Fibroblast of mammary gland (primary cell): Measurements from ENCODE around the gene PIP4K2A.

Source experiments
- DNase-seq: peaks from one replicate; pipeline ENCODE4 v3.0.0-alpha.2; 2010; ENCODE audit warnings: low read depth
- H3K4me3 ChIP-seq: 2 replicates; pipeline ENCODE4 v1.5.1; 2011; ENCODE audit warnings: low read depth, mild to moderate bottlenecking, low read length, moderate library complexity; ENCODE audit not compliant: control insufficient read depth
- CTCF ChIP-seq: conservative IDR thresholded peaks from 2 replicates; pipeline ENCODE4 v1.5.1; 2011; ENCODE audit warnings: low read depth, low read length, inconsistent platforms; ENCODE audit not compliant: control insufficient read depth, insufficient read depth

PIP4K2A gene

GRCh38 chr10:22690158-22690557 lies 24.2 kb downstream of the PIP4K2A start:
- no peak for TF ChIP-seq CTCF
- no peak for DNase-seq
- H3K4me3 ChIP-seq, result no peak overlapping the region

- TF ChIP-seq CTCF, result no peak
- no peak for DNase-seq
- H3K4me3 ChIP-seq, result no peak overlapping the region
Measured at GRCh38 chr10:22686347-22686746, 28.0 kb downstream of the PIP4K2A start.

DNA sequence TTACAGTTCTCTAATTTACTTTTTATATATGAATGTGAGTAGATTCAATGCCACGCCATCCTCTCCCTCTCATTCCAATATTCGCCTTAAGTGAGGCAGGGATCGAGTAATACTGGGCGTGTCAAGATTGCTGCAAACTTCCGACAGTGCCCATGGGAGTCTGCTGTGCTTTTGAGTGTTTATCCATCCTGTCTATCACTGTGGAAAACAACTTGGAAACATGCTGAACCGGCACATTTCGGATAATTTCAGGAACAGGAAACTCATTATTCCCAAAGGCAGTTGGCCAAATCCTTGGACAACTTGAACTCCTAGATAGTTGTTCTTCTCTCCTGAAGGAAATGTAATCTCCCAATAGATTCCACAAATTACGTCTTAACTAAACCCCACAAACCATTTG lies 28.5 kb downstream of the PIP4K2A start:
- no peak for TF ChIP-seq CTCF
- peak; percentile 17 for DNase-seq
- H3K4me3 ChIP-seq, result no peak overlapping the region

- TF ChIP-seq CTCF, result no peak
- no peak overlapping the region for H3K4me3 ChIP-seq
- peak; percentile 15 for DNase-seq
Measured at GRCh38 chr10:22684699-22685098, 29.7 kb downstream of the PIP4K2A start.

- DNase-seq, result peak; percentile 45
- TF ChIP-seq CTCF, result no peak
- no peak overlapping the region for H3K4me3 ChIP-seq
Measured at GRCh38 chr10:22683140-22683389, 31.3 kb downstream of the PIP4K2A start.

- H3K4me3 ChIP-seq, result no peak overlapping the region
- TF ChIP-seq CTCF, result no peak
- DNase-seq, result peak; percentile 90
Measured at GRCh38 chr10:22682237-22683139, 31.9 kb downstream of the PIP4K2A start.
